Gastrocnemius medialis (tissue), 4 donors: ENCODE results near the gene COX10. TPM values are rescaled to one million over a fixed set of nuclear protein-coding genes. Genes with fewer than 3 reads are reported as not detected.

Experiments
- ATAC-seq, 2 donors: fragments of 150-250 bp; one replicate each; pipeline ENCODE4 v1.9.1; 2016
- DNase-seq, 2 donors: peaks; one replicate each; pipeline ENCODE4 v3.0.0-alpha.2; 2019
- H3K27ac ChIP-seq, 4 donors: fragments of 200-600 bp; sonication (generic); 1 replicate in 1 of 4; 2 replicates in 3 of 4; pipeline ENCODE4 v1.5.1; 2016 to 2018; ENCODE audit warnings: mild to moderate bottlenecking in 2 of 4, moderate library complexity in 1 of 4
- H3K27me3 ChIP-seq, 3 donors: fragments of 200-600 bp; sonication (generic) in 2 of 3; 1 replicate in 1 of 3; 2 replicates in 2 of 3; pipeline versions ENCODE4 v1.5.1 to v1.6.0; 2016 to 2019; ENCODE audit warnings: mild to moderate bottlenecking in 1 of 3, moderate library complexity in 1 of 3
- H3K36me3 ChIP-seq, 2 donors: fragments of 200-600 bp; sonication (generic) in 1 of 2; one replicate each; pipeline ENCODE4 v1.5.1; 2017 to 2018
- H3K4me1 ChIP-seq, 2 donors: fragments of 200-600 bp; sonication (generic) in 1 of 2; one replicate each; pipeline ENCODE4 v1.5.1; 2016 to 2017; ENCODE audit warnings: mild to moderate bottlenecking in 2 of 2
- H3K4me3 ChIP-seq, 4 donors: fragments of 200-600 bp; sonication (generic) in 3 of 4; 1 replicate in 1 of 4; 2 replicates in 3 of 4; pipeline ENCODE4 v1.5.1; 2016 to 2019; ENCODE audit warnings: mild to moderate bottlenecking in 2 of 4
- H3K9me3 ChIP-seq, 3 donors: fragments of 200-600 bp; sonication (generic) in 2 of 3; 1 replicate in 1 of 3; 2 replicates in 2 of 3; pipeline ENCODE4 v1.5.1; 2016 to 2019
- POLR2A ChIP-seq, 2 donors: fragments of 450-650 bp; IDR thresholded peaks; one replicate each; pipeline ENCODE4 v1.6.1; 2017; ENCODE audit warnings: antibody characterized with exemption in 2 of 2, mild to moderate bottlenecking in 2 of 2, moderate library complexity in 2 of 2
- in situ Hi-C, 4 donors: fragments of 200-750 bp; cut with MboI; loops; one replicate each; pipeline versions ENCODE4 v1.15.0 to v1.8.0; 2017; ENCODE audit warnings: low sequenced_read_pairs in 4 of 4
- intact Hi-C: fragments of 100-400 bp; cut with DNase I; formaldehyde crosslinking; loops from one replicate; pipeline ENCODE4 v1.15.1; 2023; ENCODE audit warnings: low total_unique reads
- total RNA-seq, 4 donors: library from RNA; depleted of rRNA; stranded (reverse); fragments of >200 nt; gene quantifications; one replicate each; pipeline versions ENCODE4 v1.1.0 to v1.2.3, GENCODE V29; 2016
- TF ChIP-seq, protein P1 (sequence below), 5 experiments: fragments of 450-650 bp in 3 of 5; fragments of 200-600 bp in 2 of 5; sonication (generic) in 2 of 5; IDR thresholded peaks in 4 of 5; conservative IDR thresholded peaks in 1 of 5; 1 replicate in 4 of 5; 2 replicates in 1 of 5; pipeline ENCODE4 v1.5.1; 2016 to 2019; ENCODE audit warnings: antibody characterized with exemption in 5 of 5, mild to moderate bottlenecking in 3 of 5, moderate library complexity in 3 of 5

Gene COX10
- total RNA-seq, 4 donors from 2014 or later, result 70.6 to 123 (median 87.3) TPM

DNA sequence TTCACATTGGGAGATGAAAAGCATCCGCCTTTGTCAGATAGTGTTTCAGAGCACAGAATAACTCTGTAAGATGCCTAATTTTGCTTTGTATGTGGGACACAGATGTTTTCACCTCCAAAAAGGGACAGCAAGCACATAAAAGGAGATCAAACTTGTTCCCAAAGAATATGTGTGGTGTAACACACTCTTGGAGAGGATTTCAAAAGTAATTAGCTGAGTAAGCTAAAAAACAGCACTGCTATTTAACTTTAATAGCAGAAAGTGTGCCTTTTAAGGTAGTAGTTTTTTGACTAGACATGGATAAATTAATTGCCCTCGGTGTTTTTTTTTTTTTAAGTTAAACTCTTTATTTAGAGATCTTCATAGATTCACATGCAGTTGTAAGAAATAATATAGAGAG, 65.2 kb downstream of the COX10 start:
- H3K27me3 ChIP-seq, result no peaks in the 10 kb centered on the region
- TF ChIP-seq POLR2A (IDR thresholded peaks at IDR 0.05), result no peak
- TF ChIP-seq, protein P1, sequence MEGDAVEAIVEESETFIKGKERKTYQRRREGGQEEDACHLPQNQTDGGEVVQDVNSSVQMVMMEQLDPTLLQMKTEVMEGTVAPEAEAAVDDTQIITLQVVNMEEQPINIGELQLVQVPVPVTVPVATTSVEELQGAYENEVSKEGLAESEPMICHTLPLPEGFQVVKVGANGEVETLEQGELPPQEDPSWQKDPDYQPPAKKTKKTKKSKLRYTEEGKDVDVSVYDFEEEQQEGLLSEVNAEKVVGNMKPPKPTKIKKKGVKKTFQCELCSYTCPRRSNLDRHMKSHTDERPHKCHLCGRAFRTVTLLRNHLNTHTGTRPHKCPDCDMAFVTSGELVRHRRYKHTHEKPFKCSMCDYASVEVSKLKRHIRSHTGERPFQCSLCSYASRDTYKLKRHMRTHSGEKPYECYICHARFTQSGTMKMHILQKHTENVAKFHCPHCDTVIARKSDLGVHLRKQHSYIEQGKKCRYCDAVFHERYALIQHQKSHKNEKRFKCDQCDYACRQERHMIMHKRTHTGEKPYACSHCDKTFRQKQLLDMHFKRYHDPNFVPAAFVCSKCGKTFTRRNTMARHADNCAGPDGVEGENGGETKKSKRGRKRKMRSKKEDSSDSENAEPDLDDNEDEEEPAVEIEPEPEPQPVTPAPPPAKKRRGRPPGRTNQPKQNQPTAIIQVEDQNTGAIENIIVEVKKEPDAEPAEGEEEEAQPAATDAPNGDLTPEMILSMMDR (IDR thresholded peaks at IDR 0.05 in 4 of 5, conservative IDR thresholded peaks at IDR 0.05 in 1 of 5), result no peak
- no peaks in the 10 kb centered on the region for H3K9me3 ChIP-seq
- ATAC-seq (no peak), DNase-seq (no peak)
- peaks cover 4 to 16% of the 10 kb centered on the region in 2 donors for H3K4me1 ChIP-seq
- intact Hi-C loops (no loop called here), in situ Hi-C loops (no loop called here)
- no peak overlapping the region for H3K27ac ChIP-seq
- H3K4me3 ChIP-seq, result no peak overlapping the region
- no peaks in the 10 kb centered on the region for H3K36me3 ChIP-seq

- H3K4me1 ChIP-seq, result peaks cover 4 to 16% of the 10 kb centered on the region in 2 donors
- H3K4me3 ChIP-seq, result no peak overlapping the region
- ATAC-seq, result no peak
- in situ Hi-C loops (no loop called here), intact Hi-C loops (no loop called here)
- no peaks in the 10 kb centered on the region for H3K9me3 ChIP-seq
- no peak overlapping the region for H3K27ac ChIP-seq
- H3K27me3 ChIP-seq, result no peaks in the 10 kb centered on the region
- H3K36me3 ChIP-seq, result no peaks in the 10 kb centered on the region
- TF ChIP-seq POLR2A (IDR thresholded peaks at IDR 0.05), result no peak
- TF ChIP-seq, protein P1 (IDR thresholded peaks at IDR 0.05 in 4 of 5, conservative IDR thresholded peaks at IDR 0.05 in 1 of 5), result no peak
- DNase-seq, result no peak
Observed at GRCh38 chr17:14135906-14136590, 66.7 kb downstream of the COX10 start.

DNA sequence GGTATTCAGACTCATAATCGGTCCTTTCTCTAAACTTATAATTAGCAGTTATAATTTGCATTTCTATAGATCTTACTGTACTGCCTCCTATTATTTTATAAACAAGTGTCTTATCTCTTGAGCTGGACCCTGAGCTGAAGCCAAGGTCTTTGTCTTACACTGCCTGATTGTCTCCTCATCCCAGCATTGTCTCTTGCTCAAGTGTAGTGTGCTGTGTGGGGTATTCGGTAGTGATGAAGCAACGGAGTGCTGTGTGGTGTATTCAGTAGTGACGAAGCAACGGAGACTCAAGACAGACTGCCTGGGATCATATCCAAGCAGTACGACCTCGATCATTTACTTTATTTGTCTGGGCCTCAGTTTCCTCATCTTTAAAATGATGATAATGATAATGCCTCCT, 69.3 kb downstream of the COX10 start:
- H3K4me1 ChIP-seq, result peaks cover 6 to 25% of the 10 kb centered on the region in 2 donors
- intact Hi-C loops, result no loop called here
- in situ Hi-C loops, result no loop called here
- no peak for ATAC-seq
- no peaks in the 10 kb centered on the region for H3K27me3 ChIP-seq
- no peak for TF ChIP-seq POLR2A (IDR thresholded peaks at IDR 0.05)
- TF ChIP-seq, protein P1 (IDR thresholded peaks at IDR 0.05 in 4 of 5, conservative IDR thresholded peaks at IDR 0.05 in 1 of 5), result no peak
- H3K4me3 ChIP-seq, result no peak overlapping the region
- no peak for DNase-seq
- H3K36me3 ChIP-seq, result no peaks in the 10 kb centered on the region
- H3K9me3 ChIP-seq, result no peaks in the 10 kb centered on the region
- H3K27ac ChIP-seq, result no peak overlapping the region

DNA sequence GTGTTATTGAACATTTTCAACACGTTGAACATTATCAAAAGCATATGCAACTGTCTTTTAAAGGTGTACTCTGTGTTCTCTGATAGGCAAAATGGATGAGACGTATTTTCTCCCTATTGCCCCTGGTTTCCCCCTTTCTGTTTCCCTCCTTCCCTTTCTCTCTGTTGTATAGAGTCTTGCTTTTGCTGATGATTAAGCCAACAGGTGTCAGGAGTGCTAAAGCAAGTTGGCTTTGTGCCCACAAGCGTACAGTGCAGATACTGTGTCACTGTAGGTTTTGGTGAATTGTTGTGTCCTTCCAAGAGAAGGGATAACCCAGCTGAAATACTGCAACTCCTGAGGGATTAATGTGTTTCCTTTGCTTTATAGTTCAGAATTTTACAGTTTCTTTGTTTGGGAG, 74.4 kb downstream of the COX10 start:
- H3K4me1 ChIP-seq, result peaks cover 14 to 20% of the 10 kb centered on the region in 2 donors
- TF ChIP-seq, protein P1 (IDR thresholded peaks at IDR 0.05 in 4 of 5, conservative IDR thresholded peaks at IDR 0.05 in 1 of 5), result no peak
- no peak for TF ChIP-seq POLR2A (IDR thresholded peaks at IDR 0.05)
- in situ Hi-C loops (no loop called here), intact Hi-C loops (no loop called here)
- H3K27ac ChIP-seq, result peak overlapping the region in 2 of 4 donors; percentile 10 to 25
- no peaks in the 10 kb centered on the region for H3K36me3 ChIP-seq
- no peaks in the 10 kb centered on the region for H3K9me3 ChIP-seq
- no peak overlapping the region for H3K4me3 ChIP-seq
- ATAC-seq, result peak; percentile 68 to 76
- no peaks in the 10 kb centered on the region for H3K27me3 ChIP-seq
- peak; percentile 19 to 35 for DNase-seq

- Histone ChIP-seq H3K4me3 (no peak overlapping the region), H3K4me1 (peaks cover 14 to 21% of the 10 kb centered on the region in 2 donors), H3K27me3 (no peaks in the 10 kb centered on the region), H3K36me3 (no peaks in the 10 kb centered on the region), H3K9me3 (no peaks in the 10 kb centered on the region), H3K27ac (no peak overlapping the region)
- intact Hi-C loops, result no loop called here
- DNase-seq, result no peak
- no peak for ATAC-seq
- no peak for TF ChIP-seq POLR2A (IDR thresholded peaks at IDR 0.05)
- TF ChIP-seq, protein P1 (IDR thresholded peaks at IDR 0.05 in 4 of 5, conservative IDR thresholded peaks at IDR 0.05 in 1 of 5), result no peak
- in situ Hi-C loops, result no loop called here
Observed at GRCh38 chr17:14144508-14144907, 75.2 kb downstream of the COX10 start.
